GM19239 (cell line): ENCODE data around the gene RIPPLY3.

Experiments
- DNase-seq: peaks from one replicate; pipeline ENCODE4 v3.0.0; 2011; ENCODE audit warnings: low spot score; ENCODE audit not compliant: insufficient read length
- FAIRE-seq: peaks from 2 replicates; lab custom pipeline; 2011; peaks lifted over from hg19 to GRCh38; lab: Jason Lieb, UNC

RIPPLY3 gene

DNA sequence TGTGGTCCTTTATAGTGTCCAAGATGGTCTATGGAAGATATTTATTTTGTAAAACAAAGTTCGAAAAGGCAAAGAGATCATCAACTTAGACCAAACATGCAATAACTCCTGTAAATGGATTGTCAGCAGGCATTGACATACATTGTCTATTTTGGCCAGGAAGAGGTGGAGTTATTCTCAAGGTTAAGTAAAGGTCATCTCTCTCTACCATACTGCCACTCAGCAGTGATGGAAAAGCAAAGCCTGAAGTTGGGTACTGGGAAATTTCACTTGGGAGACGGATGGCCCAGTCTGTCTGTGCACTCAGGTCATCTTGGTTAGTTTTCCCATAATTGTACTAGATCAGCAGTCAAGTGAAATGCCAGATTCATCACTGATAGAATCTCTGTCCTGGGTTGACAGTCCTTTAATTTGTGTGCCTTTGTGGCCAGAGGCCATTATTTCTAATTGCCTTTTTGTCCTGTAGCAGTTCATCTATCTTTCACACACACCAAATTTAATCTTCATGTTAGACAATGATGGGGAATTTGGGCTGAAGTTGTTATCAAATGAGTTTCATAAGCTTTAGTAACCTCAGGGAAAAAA is 48.9 kb downstream of the RIPPLY3 start:
- FAIRE-seq (no peak), DNase-seq (no peak)

DNA sequence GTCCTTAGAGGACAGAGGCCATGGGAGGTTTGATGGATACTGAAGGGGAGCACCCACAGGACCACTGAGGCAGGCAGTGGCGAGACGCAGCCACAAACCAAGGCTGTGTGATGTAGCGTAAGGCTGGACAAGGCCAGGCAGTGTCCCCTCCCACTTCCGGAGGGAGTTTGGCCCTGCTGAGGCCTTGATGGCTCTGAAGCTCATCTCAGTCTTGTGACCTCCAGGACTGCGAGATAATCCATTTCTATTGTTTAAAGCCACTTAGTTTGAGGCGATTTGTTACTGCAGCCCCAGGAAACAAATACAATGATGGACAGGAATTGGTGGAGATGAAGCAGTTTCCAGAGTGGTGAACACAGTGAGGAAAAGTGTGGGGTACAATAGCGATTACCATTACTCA is 51.1 kb downstream of the RIPPLY3 start:
- DNase-seq = no peak
- FAIRE-seq = no peak

DNA sequence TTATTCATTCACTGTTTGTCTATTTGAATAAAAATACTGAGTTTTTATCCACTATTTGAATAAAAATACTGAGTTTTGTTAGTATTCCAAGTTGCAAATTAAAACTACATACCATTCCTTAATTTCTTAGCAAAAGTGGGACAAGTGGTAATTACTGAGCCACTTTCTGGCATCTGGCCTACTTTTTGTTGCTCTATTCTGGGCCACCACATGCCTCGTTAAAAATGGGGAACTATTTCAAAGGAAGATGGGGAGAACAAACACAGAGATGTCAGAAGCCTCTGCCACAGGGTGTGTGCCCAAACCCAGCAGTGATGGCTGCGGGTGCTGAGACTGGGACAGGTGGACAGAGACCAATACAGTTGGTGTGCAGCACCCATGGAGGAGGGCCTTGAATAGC is 51.8 kb downstream of the RIPPLY3 start:
- FAIRE-seq (no peak), DNase-seq (no peak)

- FAIRE-seq (no peak), DNase-seq (no peak)
Measured at GRCh38 chr21:37059181-37059580, 52.7 kb downstream of the RIPPLY3 start.

GRCh38 chr21:37060296-37060695 is 53.8 kb downstream of the RIPPLY3 start:
- FAIRE-seq (no peak), DNase-seq (no peak)

DNA sequence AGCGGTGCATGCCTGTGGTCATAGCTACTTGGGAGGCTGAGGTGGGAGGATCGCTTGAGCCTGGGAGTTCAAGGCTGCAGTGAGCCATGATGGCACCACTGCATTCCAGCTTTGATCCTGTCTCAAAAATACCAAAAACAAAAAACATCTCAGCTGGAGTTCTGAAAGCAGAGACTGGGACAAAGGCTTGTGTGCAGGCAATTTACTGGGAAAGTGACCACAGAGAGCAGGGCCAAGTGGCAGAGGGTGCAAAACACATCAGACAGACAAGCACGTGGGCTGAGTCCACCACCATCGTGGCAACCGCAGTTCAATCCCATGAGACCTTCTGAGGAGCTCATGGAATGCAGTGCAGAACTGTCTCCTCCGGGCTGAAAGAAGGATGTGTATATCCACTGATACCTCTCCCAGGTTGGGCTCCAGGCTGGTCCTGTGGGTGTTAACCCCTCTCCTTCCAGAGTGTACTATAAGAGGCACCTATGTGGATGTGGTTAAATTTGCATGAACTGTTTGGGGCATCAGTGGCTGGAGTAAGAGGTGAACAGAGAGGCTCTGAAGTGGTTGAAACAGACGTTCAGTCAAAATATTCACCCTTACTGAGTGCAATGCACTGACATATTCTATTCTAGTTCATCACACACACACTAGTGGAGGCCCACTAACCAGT is 55.6 kb downstream of the RIPPLY3 start:
- DNase-seq (no peak), FAIRE-seq (no peak)

GRCh38 chr21:37062593-37062935 is 56.1 kb downstream of the RIPPLY3 start:
- no peak for DNase-seq
- no peak for FAIRE-seq

- FAIRE-seq = no peak
Measured at GRCh38 chr21:37063433-37063832, 56.9 kb downstream of the RIPPLY3 start.

DNA sequence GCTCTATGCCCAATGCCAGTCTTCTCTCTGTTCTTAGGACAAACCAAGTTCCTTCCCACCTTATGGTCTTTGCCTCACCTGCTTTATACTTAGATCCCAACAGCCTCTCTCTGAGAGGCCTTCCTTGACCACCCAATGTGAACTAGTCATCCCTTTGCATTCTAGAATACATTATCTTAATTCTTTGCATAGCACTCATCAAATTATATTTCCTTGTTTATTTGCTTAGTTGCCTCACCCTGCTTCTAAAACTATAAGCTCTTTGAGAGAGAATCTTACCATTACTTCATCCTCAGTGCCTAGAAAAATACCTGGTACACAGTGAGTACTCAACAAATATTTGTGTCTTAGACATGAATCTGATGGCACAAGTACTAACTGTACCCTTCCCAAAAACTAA is 58.3 kb downstream of the RIPPLY3 start:
- no peak for DNase-seq
- FAIRE-seq = no peak

More at GRCh38 chr21:37063433-37063832, 56.9 kb downstream of the RIPPLY3 start:
- no peak for DNase-seq

DNA sequence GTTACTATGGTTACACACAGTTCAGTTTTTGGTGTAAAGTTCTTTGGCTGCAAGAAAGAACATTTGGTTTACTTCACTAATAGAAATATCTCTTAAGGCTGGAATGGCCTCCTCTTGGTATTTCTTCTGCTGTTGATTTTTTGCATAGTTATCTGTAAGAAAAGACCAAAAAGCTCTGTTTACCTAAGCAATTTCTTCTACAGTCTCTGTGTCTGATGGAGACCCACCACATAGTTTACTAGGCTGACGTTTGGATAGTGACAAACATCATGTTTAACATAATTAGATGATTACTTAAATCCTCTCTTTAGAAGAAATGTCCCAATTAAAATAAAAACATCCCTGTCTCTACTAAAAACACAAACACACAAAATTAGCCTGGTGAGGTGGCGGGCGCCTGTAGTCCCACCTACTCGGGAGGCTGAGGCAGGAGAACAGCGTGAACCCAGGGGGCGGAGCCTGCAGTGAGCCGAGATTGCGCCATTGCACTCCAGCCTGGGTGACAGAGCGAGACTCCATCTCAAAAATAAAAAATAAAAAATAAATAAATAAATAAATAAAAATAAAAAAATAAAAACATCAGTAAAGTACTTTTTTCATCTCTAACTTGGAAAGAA is 59.2 kb downstream of the RIPPLY3 start:
- FAIRE-seq (no peak), DNase-seq (no peak)
